Neural cell (in vitro differentiated cells): ENCODE measurements around the gene SPATA32. TPM values are rescaled to one million over a fixed set of nuclear protein-coding genes. Genes with fewer than 3 reads are reported as not detected.

ENCODE experiments used
- H2AFZ ChIP-seq: fragments of 200-600, 300-800 bp; sonication (generic), shearing (Covaris generic); 2 replicates; pipeline ENCODE4 v1.6.0; 2014; ENCODE audit warnings: low read depth, mild to moderate bottlenecking, antibody characterized with exemption, low read length, moderate library complexity
- H3F3A ChIP-seq: fragments of 200-600 bp; shearing (Covaris generic); 2 replicates; pipeline ENCODE4 v1.6.1; 2016; ENCODE audit warnings: mild to moderate bottlenecking, moderate library complexity, mixed read lengths, antibody characterized with exemption, low read length; ENCODE audit not compliant: insufficient read depth, poor library complexity, severe bottlenecking
- H3K27ac ChIP-seq: fragments of 200-600, 300-800 bp; sonication (generic), shearing (Covaris generic); 2 replicates; pipeline ENCODE4 v1.5.1; 2014; ENCODE audit warnings: mild to moderate bottlenecking, low read length, moderate library complexity
- H3K27me3 ChIP-seq: fragments of 300-800, 200-600 bp; sonication (generic), shearing (Covaris generic); 2 replicates; pipeline ENCODE4 v1.6.0; 2014; ENCODE audit warnings: mild to moderate bottlenecking, low read depth, low read length, moderate library complexity; ENCODE audit not compliant: insufficient read depth
- H3K36me3 ChIP-seq: fragments of 300-800, 200-600 bp; sonication (generic), shearing (Covaris generic); 2 replicates; pipeline ENCODE4 v1.5.1; 2014; ENCODE audit warnings: mild to moderate bottlenecking, antibody characterized with exemption, low read length, moderate library complexity; ENCODE audit not compliant: insufficient read depth
- H3K4me2 ChIP-seq: fragments of 300-800, 200-600 bp; sonication (generic), shearing (Covaris generic); 2 replicates; pipeline ENCODE4 v1.6.0; 2014; ENCODE audit warnings: mild to moderate bottlenecking, low read length
- H3K4me3 ChIP-seq: fragments of 300-800, 200-600 bp; sonication (generic), shearing (Covaris generic); 2 replicates; pipeline ENCODE4 v1.5.1; 2014; ENCODE audit warnings: mild to moderate bottlenecking, low read length, moderate library complexity
- H3K79me2 ChIP-seq: fragments of 200-600 bp; shearing (Covaris generic); replicated peaks from 2 replicates; pipeline ENCODE4 v1.6.0; 2014; ENCODE audit warnings: mild to moderate bottlenecking, low read length, moderate library complexity; ENCODE audit not compliant: insufficient read depth
- H3K9ac ChIP-seq: fragments of 300-800, 200-600 bp; sonication (generic), shearing (Covaris generic); 2 replicates; pipeline ENCODE4 v1.6.1; 2016; ENCODE audit warnings: mild to moderate bottlenecking, low read length, mixed read lengths
- H3K9me2 ChIP-seq: fragments of 200-600 bp; shearing (Covaris generic); 2 replicates; pipeline ENCODE4 v1.6.1; 2016; ENCODE audit warnings: mild to moderate bottlenecking, low read length, mixed read lengths; ENCODE audit not compliant: insufficient read depth
- H3K9me3 ChIP-seq: fragments of 200-600, 300-800 bp; sonication (generic), shearing (Covaris generic); 2 replicates; pipeline ENCODE4 v1.6.1; 2016; ENCODE audit warnings: mild to moderate bottlenecking, mixed run types, low read length, moderate library complexity, mixed read lengths
- H4K20me1 ChIP-seq: fragments of 200-600 bp; shearing (Covaris generic); 2 replicates; pipeline ENCODE4 v1.6.1; 2016; ENCODE audit warnings: mild to moderate bottlenecking, mixed run types; ENCODE audit not compliant: insufficient read depth
- EP300 ChIP-seq: fragments of 450-650 bp; conservative IDR thresholded peaks from 2 replicates; pipeline ENCODE4 v1.6.1; 2014; ENCODE audit warnings: antibody characterized with exemption, mild to moderate bottlenecking, moderate library complexity; ENCODE audit not compliant: poor library complexity, severe bottlenecking
- EZH2 ChIP-seq: fragments of 200-600, 300-800 bp; shearing (Covaris generic), sonication (generic); IDR thresholded peaks from 2 replicates; pipeline ENCODE4 v1.6.1; 2014; ENCODE audit warnings: antibody characterized with exemption, low read length, borderline replicate concordance, mild to moderate bottlenecking; ENCODE audit not compliant: insufficient read depth, poor library complexity, severe bottlenecking
- MXI1 ChIP-seq: fragments of 450-650 bp; conservative IDR thresholded peaks from 2 replicates; pipeline ENCODE4 v1.6.1; 2014; ENCODE audit warnings: antibody characterized with exemption, mild to moderate bottlenecking; ENCODE audit not compliant: poor library complexity, severe bottlenecking
- POLR2AphosphoS5 ChIP-seq: IDR thresholded peaks from 2 replicates; pipeline ENCODE4 v1.6.1; 2012
- RAD21 ChIP-seq: fragments of 450-650 bp; conservative IDR thresholded peaks from 2 replicates; pipeline ENCODE4 v1.6.1; 2014; ENCODE audit warnings: antibody characterized with exemption, mild to moderate bottlenecking, moderate library complexity
- SMC3 ChIP-seq: fragments of 450-650 bp; conservative IDR thresholded peaks from 2 replicates; pipeline ENCODE4 v1.6.1; 2014; ENCODE audit warnings: antibody characterized with exemption, mild to moderate bottlenecking, moderate library complexity; ENCODE audit not compliant: poor library complexity
- TAF1 ChIP-seq: IDR thresholded peaks from 2 replicates; pipeline ENCODE4 v1.6.1; 2012; ENCODE audit warnings: low read depth
- polyA plus RNA-seq: library from polyadenylated mRNA; depleted of rRNA; stranded (reverse); fragments of >200 nt; gene quantifications from 2 replicates; pipeline ENCODE4 v1.2.3, GENCODE V29; 2014
- TF ChIP-seq, protein P1 (sequence below): IDR thresholded peaks from 2 replicates; pipeline ENCODE4 v1.6.1; 2012; ENCODE audit warnings: borderline replicate concordance
- TF ChIP-seq, protein P2 (sequence below): fragments of 450-650 bp; IDR thresholded peaks from 2 replicates; pipeline ENCODE4 v1.5.1; 2014; ENCODE audit warnings: antibody characterized with exemption, mild to moderate bottlenecking, moderate library complexity; ENCODE audit not compliant: poor library complexity, severe bottlenecking

Gene SPATA32
- polyA plus RNA-seq, 1 donor from 2014 or later, result not detected

DNA sequence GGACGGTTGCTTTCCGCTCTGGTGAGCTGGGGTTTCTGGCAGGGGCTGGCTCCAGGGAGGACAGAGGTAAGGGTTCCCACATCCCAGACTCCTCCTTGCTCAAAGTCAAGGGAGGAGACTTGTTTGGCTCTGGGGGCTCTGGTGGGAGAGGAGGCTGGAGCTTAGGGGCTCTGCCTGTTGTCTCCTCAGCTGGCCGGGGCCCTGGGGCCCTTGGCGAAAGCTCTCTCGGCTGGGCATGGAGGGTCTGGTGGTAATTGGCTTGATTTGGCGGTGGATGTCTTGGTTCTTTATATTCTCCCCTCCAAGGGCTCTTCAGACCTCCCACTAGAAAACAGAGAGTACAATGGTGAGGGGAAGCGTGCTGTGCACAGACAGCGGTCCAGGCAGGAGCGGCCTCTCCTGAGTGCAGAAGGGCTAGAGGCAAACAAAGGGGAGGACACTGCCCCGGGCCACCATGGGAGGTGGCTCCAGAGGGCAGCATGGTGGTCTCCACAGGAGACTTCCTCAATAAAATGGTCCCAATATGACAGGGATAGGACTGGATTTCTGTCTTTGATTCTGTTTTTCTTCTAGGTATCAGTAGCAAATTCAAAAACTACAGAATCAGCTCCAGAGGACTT, 5.7 kb upstream of the SPATA32 start:
- Histone ChIP-seq H2AFZ (no peak overlapping the region), H3K27ac (no peak overlapping the region), H3K9me2 (no peaks in the 10 kb centered on the region), H3K36me3 (no peaks in the 10 kb centered on the region), H3K9me3 (no peaks in the 10 kb centered on the region), H3K9ac (no peak overlapping the region), H3F3A (no peaks in the 10 kb centered on the region), H3K79me2 (no peaks in the 10 kb centered on the region), H3K4me2 (no peak overlapping the region), H3K4me3 (no peak overlapping the region), H3K27me3 (no peaks in the 10 kb centered on the region), H4K20me1 (no peaks in the 10 kb centered on the region)
- TF ChIP-seq, protein P1, sequence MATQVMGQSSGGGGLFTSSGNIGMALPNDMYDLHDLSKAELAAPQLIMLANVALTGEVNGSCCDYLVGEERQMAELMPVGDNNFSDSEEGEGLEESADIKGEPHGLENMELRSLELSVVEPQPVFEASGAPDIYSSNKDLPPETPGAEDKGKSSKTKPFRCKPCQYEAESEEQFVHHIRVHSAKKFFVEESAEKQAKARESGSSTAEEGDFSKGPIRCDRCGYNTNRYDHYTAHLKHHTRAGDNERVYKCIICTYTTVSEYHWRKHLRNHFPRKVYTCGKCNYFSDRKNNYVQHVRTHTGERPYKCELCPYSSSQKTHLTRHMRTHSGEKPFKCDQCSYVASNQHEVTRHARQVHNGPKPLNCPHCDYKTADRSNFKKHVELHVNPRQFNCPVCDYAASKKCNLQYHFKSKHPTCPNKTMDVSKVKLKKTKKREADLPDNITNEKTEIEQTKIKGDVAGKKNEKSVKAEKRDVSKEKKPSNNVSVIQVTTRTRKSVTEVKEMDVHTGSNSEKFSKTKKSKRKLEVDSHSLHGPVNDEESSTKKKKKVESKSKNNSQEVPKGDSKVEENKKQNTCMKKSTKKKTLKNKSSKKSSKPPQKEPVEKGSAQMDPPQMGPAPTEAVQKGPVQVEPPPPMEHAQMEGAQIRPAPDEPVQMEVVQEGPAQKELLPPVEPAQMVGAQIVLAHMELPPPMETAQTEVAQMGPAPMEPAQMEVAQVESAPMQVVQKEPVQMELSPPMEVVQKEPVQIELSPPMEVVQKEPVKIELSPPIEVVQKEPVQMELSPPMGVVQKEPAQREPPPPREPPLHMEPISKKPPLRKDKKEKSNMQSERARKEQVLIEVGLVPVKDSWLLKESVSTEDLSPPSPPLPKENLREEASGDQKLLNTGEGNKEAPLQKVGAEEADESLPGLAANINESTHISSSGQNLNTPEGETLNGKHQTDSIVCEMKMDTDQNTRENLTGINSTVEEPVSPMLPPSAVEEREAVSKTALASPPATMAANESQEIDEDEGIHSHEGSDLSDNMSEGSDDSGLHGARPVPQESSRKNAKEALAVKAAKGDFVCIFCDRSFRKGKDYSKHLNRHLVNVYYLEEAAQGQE, result no peak
- TF ChIP-seq, protein P2, sequence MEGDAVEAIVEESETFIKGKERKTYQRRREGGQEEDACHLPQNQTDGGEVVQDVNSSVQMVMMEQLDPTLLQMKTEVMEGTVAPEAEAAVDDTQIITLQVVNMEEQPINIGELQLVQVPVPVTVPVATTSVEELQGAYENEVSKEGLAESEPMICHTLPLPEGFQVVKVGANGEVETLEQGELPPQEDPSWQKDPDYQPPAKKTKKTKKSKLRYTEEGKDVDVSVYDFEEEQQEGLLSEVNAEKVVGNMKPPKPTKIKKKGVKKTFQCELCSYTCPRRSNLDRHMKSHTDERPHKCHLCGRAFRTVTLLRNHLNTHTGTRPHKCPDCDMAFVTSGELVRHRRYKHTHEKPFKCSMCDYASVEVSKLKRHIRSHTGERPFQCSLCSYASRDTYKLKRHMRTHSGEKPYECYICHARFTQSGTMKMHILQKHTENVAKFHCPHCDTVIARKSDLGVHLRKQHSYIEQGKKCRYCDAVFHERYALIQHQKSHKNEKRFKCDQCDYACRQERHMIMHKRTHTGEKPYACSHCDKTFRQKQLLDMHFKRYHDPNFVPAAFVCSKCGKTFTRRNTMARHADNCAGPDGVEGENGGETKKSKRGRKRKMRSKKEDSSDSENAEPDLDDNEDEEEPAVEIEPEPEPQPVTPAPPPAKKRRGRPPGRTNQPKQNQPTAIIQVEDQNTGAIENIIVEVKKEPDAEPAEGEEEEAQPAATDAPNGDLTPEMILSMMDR, result no peak
- TF ChIP-seq MXI1 (no peak), EP300 (no peak), TAF1 (no peak), POLR2AphosphoS5 (no peak), SMC3 (no peak), RAD21 (no peak), EZH2 (no peak)

DNA sequence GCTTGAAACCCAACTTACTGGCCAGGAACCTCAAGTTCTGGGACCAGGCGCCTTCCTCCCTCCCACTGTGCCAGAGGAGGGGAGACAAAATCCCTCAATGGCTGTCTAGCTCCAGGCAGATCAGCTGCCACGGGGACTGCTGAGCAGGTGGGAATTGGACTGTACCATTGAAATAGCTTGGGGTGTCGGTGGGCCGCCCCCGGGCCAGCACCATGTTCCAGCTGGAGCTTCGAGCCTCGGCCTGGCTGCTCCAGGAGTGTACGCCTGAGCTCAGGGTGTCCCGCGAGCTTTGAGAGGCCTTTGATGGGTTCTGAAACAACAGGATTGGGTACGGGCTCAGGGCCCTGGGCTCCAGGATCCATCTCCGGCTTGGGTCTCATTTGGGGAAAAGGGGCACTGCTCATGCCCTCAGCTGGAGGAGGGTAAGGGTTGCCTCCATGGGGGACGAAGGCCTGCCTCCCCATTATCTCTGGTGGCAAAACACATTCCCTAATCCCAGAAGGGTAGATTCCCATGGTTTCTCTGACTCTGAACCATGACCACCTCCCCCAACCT, 4.6 kb upstream of the SPATA32 start:
- Histone ChIP-seq H3K9me2 (no peaks in the 10 kb centered on the region), H2AFZ (no peak overlapping the region), H4K20me1 (no peaks in the 10 kb centered on the region), H3K36me3 (no peaks in the 10 kb centered on the region), H3K9ac (no peak overlapping the region), H3K4me3 (no peak overlapping the region), H3K9me3 (no peaks in the 10 kb centered on the region), H3K27me3 (peaks cover 5% of the 10 kb centered on the region), H3K79me2 (no peaks in the 10 kb centered on the region), H3F3A (no peaks in the 10 kb centered on the region), H3K4me2 (no peak overlapping the region), H3K27ac (no peak overlapping the region)
- TF ChIP-seq POLR2AphosphoS5 (no peak), TAF1 (no peak), MXI1 (no peak), EP300 (no peak), EZH2 (no peak), RAD21 (no peak), SMC3 (no peak)
- TF ChIP-seq, protein P2, result no peak
- TF ChIP-seq, protein P1, result no peak
